Gastroesophageal sphincter (tissue), 3 donors: Measurements from ENCODE around the gene UBE2J2.

Source experiments
- EP300 ChIP-seq: sonication (generic); formaldehyde crosslinking; IDR thresholded peaks from one replicate; pipeline ENCODE4 v1.6.1; 2017; ENCODE audit warnings: antibody characterized with exemption, mild to moderate bottlenecking
- TF ChIP-seq, protein P1 (sequence below), 4 experiments: fragments of 200-600 bp in 2 of 4; fragments of 450-650 bp in 2 of 4; sonication (generic) in 1 of 4; IDR thresholded peaks; one replicate each; pipeline ENCODE4 v1.5.1; 2017 to 2019; ENCODE audit warnings: antibody characterized with exemption in 4 of 4, mild to moderate bottlenecking in 2 of 4, moderate library complexity in 2 of 4

DNA sequence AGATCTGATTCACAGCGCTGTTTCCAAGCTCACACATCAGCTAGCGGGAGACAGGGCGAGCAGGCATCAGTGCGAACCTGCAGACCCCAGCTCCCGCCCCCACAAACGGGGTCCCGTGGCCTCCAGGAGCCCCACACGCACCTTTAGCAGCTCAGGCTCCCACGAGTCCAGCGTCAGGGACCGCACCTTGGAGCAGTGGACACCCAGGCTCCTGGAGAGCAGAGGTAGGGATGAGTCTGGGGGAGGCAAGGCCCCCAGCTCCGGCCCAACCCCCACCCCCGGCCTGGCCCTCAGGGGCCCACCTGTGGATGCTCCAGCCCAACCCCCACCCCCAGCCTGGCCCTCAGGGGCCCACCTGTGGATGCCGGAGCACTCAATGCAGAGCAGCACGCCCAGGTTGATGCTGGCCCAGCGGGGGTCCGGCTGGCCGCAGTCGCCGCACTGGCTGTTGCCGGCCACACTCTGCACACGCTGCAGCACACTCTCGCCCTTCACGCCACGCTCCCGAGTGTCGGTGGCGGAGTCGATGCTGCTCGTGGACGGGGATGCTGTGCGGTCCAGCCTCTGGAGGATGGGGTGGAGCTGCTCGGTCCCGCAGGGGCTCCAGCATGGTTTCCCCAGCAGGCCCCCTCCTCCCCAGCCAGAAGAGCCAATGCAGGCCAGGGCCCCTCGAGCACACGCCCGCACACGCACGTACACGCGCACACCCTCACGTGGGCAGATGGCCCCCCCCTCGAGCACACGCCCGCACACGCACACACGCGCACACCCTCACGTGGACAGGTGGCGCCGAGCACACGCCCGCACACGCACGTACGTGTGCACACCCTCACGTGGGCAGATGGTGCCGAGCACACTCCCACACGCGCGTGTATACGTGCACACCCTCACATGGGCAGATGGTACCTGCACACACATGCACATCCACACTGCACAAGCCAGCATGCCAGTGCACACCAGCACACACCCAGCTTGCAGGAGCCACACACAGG, 22.7 kb upstream of the UBE2J2 start:
- TF ChIP-seq, protein P1, sequence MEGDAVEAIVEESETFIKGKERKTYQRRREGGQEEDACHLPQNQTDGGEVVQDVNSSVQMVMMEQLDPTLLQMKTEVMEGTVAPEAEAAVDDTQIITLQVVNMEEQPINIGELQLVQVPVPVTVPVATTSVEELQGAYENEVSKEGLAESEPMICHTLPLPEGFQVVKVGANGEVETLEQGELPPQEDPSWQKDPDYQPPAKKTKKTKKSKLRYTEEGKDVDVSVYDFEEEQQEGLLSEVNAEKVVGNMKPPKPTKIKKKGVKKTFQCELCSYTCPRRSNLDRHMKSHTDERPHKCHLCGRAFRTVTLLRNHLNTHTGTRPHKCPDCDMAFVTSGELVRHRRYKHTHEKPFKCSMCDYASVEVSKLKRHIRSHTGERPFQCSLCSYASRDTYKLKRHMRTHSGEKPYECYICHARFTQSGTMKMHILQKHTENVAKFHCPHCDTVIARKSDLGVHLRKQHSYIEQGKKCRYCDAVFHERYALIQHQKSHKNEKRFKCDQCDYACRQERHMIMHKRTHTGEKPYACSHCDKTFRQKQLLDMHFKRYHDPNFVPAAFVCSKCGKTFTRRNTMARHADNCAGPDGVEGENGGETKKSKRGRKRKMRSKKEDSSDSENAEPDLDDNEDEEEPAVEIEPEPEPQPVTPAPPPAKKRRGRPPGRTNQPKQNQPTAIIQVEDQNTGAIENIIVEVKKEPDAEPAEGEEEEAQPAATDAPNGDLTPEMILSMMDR (IDR thresholded peaks at IDR 0.05) = no peak
- no peak for TF ChIP-seq EP300
